ENCODE results near the gene BPIFB4. TPM values are rescaled to one million over a fixed set of nuclear protein-coding genes. Genes with fewer than 3 reads are reported as not detected.

BPIFB4 gene
- total RNA-seq, 1 experiment from 2014 or later: not detected

GRCh38 chr20:33061658-33062028, 17.8 kb upstream of the BPIFB4 start:
- peak; percentile 20 for DNase-seq (ENCODE audit: low read depth)

- DNase-seq (ENCODE audit: low read depth): no peak
Measured at GRCh38 chr20:33062105-33062824, 17.2 kb upstream of the BPIFB4 start.

- DNase-seq (ENCODE audit: low read depth): no peak
Measured at GRCh38 chr20:33062825-33063149, 16.7 kb upstream of the BPIFB4 start.

GRCh38 chr20:33063271-33063670, 16.2 kb upstream of the BPIFB4 start:
- no peak for DNase-seq (ENCODE audit: low read depth)

GRCh38 chr20:33064572-33065287, 14.7 kb upstream of the BPIFB4 start:
- DNase-seq (ENCODE audit: low read depth): no peak

- no peak for DNase-seq (ENCODE audit: low read depth)
Measured at GRCh38 chr20:33065785-33066184, 13.7 kb upstream of the BPIFB4 start.

- DNase-seq (ENCODE audit: low read depth): no peak
Measured at GRCh38 chr20:33067806-33068205, 11.6 kb upstream of the BPIFB4 start.

- DNase-seq (ENCODE audit: low read depth): no peak
Measured at GRCh38 chr20:33068251-33068939, 11.0 kb upstream of the BPIFB4 start.

GRCh38 chr20:33069673-33070072, 9.8 kb upstream of the BPIFB4 start:
- DNase-seq (ENCODE audit: low read depth): no peak

GRCh38 chr20:33070111-33071053, 9.1 kb upstream of the BPIFB4 start:
- DNase-seq (ENCODE audit: low read depth): no peak

DNA sequence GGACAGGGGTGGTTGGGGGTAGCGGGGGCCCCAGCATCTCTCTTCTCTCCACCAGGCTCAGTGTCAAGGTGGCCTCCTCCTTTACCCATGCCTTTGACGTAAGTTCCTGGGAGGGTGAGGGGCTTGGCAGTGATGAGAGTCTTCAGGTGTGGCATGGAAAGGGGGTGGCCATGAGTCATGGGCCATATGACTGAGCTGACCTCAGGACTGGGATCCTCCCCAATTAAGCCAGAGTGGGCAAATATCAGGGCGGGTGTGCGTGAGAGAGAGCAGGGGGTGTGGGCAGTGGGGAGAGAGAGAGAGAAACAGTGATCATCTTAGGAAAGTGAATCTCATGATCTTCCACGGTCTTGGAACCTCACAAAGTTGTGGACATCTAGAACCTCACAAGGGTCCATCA, 8.2 kb upstream of the BPIFB4 start:
- DNase-seq (ENCODE audit: low read depth): peak; percentile 16

GRCh38 chr20:33072362-33072761, 7.1 kb upstream of the BPIFB4 start:
- no peak for DNase-seq (ENCODE audit: low read depth)

GRCh38 chr20:33072813-33073212, 6.6 kb upstream of the BPIFB4 start:
- DNase-seq (ENCODE audit: low read depth): no peak

DNA sequence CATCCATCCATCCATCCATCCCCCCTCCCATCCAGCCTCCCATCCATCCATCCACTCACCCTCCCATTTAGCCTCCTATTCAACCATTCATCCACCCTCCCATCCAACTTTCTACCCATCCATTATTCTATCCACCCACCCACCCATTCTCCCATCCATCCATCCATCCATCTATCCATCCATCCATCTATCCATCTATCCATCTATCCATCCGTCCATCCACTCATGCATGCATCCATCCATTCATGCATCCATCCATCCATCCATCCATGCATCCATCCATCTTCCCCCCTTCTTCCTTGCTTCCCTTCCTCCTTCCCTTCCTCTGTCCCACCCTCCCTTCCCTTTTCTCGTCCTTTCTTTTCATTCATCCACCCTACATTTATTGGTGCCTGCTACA, 4.8 kb upstream of the BPIFB4 start:
- DNase-seq (ENCODE audit: low read depth): no peak

DNA sequence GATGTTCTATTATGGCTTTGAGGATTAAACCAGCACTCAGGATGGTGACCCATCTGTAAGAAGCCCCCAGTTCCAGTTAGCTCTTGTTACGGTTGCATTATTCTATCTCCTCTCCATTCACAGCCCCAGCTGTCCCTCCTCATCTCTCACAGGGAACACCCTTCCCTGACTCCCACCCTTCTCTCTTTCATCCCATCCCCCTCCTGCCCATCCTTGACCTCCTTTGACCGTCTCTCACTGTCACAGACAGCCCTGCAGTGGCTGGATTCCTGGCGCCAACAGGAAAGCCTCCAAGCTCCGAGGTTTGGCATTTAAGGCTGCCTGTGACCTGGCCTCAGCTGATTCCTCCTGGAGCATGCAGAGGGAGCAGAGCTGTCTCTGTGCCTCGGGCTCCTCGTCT, 4.2 kb upstream of the BPIFB4 start:
- no peak for DNase-seq (ENCODE audit: low read depth)

DNA sequence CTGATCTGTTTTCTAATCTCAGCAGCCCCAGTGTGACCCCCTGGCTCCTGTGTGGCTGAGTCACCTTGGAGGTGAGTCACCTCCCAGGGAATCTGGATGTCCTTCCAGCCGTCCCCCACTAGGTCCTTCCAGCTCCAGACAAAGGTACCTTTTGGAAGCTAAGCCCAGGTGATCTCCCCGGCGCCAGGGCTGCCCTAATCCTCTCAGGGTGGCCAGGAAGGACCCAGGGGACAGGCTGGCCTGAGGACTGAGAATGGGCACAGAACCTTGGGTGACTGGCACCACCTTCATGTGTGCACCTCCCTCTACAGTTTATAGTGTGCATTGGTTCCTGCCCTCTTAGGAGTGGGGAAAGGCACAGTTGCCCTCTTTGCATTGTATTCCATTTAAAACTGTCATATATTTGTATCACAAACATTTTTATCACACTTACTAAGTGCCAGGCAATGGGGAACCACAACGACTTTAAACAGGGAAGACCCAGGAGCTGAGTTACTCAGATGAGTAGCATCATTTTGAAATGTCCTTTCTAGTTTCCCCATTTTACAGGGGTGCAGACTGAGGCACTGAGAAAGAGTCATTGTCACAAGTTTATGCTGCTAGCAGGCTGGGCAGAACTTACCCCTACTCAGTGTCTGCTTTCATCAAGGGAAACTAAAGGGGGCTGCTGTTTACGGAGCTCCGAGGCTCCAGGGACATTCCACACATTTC, 2.6 kb upstream of the BPIFB4 start:
- peak; percentile 60 for DNase-seq (ENCODE audit: low read depth)

DNA sequence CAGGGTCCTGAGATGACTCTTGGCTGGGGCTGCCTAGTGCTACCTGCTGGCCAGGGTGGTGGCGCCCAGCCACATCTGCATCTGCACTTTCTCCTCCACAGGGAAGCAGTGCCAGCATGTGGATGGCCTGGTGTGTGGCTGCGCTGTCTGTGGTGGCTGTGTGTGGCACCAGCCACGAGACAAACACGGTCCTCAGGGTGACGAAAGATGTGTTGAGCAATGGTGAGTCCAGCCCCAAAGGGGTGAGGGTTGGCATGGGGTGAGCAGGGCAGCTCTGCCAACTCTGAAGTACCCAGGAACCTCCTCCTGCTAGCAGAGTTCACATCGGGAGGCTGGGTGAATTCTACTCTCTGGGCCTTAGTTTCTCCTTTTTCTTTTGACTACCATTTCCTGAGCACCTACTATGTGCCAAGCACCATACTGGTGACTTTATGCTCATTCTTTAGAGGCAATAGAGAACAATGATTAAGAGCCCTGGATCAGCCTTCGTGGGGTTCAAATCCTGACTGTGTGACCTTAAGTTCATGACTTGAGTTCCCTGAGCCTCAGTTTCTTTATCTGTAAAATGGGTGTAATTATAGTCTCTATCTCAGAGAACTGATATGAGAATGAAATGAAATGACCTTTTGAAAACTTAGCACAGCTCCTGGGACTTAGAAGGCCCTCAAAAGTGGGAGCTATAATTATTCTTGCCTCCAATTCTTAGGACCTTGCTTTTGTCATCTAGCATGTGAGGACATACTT, 2.1 kb downstream of the BPIFB4 start:
- DNase-seq (ENCODE audit: low read depth): no peak

DNA sequence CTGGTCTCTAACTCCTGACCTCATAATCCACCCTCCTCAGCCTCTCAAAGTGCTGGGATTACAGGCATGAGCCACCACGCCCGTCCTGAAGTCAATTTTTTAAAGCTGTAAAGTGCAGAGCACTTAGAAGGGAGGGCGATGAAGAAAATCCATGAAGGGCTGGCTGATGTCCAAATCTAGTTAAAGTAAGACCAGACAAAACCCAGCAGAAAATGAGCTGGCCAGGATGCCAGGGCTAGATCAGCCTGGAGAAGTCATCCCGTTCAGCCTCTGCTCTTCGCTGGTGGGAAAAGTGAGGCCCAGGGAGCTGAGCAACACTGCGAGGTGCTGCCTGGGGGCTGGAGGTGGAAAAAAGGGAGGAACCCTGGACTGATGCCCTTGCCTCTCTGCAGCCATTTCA, 3.1 kb downstream of the BPIFB4 start:
- peak; percentile 13 for DNase-seq (ENCODE audit: low read depth)

- no peak for DNase-seq (ENCODE audit: low read depth)
Measured at GRCh38 chr20:33083544-33084340, 4.3 kb downstream of the BPIFB4 start.

DNA sequence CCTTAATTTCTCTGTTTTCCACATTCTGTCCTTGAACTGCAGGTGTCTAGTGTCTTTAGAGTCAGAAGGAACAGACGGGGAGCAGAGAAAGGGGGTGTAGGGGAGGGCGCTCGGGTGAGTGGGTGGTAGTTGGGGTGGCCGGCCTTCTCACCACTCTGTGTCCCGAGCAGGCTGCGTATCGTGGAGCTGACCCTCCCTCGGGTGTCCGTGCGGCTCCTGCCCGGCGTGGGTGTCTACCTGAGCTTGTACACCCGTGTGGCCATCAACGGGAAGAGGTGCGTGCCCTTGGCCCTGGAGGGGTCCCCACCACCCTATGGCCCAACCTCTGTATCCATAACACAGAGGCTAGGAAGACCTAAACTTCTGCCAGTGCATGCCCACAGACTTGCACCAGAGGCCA, 5.3 kb downstream of the BPIFB4 start:
- no peak for DNase-seq (ENCODE audit: low read depth)

Measured in Daoy (cell line).